ENCODE measurements around the gene TAAR1.

- TF ChIP-seq YY1 (IDR thresholded peaks at IDR 0.05; ENCODE audit: insufficient read depth, insufficient read length) (no peak), ZNF274 (IDR thresholded peaks at IDR 0.05; ENCODE audit: low read depth, low read length) (no peak), SUZ12 (IDR thresholded peaks at IDR 0.05; ENCODE audit: extremely low read depth, insufficient read depth, insufficient read length) (no peak)
Measured at GRCh38 chr6:132686531-132686930, 27.5 kb upstream of the TAAR1 start.
